CD14-positive monocyte (primary cell): ENCODE results near the gene PPP1R1C. TPM values are rescaled to one million over a fixed set of nuclear protein-coding genes. Genes with fewer than 3 reads are reported as not detected.

Source experiments
- DNase-seq, 3 donors: peaks; one replicate each; pipeline ENCODE4 v3.0.0-alpha.2; 2011 to 2022
- H2AFZ ChIP-seq: 2 replicates; pipeline ENCODE4 v1.6.0; 2012; ENCODE audit warnings: mild to moderate bottlenecking, low read depth, low read length, inconsistent platforms; ENCODE audit not compliant: insufficient read depth, poor library complexity, severe bottlenecking
- H3K27ac ChIP-seq, 2 donors: 1 replicate in 1 of 2; 2 replicates in 1 of 2; pipeline ENCODE4 v1.5.1; 2012 to 2013; ENCODE audit warnings: low read length in 2 of 2, control low read depth in 1 of 2, inconsistent platforms in 1 of 2, low read depth in 1 of 2, mild to moderate bottlenecking in 1 of 2
- H3K27me3 ChIP-seq, 2 donors: one replicate each; pipeline versions ENCODE4 v1.6.0 to v1.6.1; 2011 to 2013; ENCODE audit warnings: low read length in 2 of 2; ENCODE audit not compliant: control insufficient read depth in 2 of 2, insufficient read depth in 2 of 2
- H3K36me3 ChIP-seq, 2 donors: replicated peaks in 1 of 2; 1 replicate in 1 of 2; 2 replicates in 1 of 2; pipeline versions ENCODE4 v1.5.1 to v1.6.1; 2012 to 2013; ENCODE audit warnings: low read length in 2 of 2, control low read depth in 1 of 2, inconsistent platforms in 1 of 2, mild to moderate bottlenecking in 1 of 2; ENCODE audit not compliant: insufficient read depth in 2 of 2, control insufficient read depth in 1 of 2
- H3K4me1 ChIP-seq, 2 donors: 1 replicate in 1 of 2; 2 replicates in 1 of 2; pipeline versions ENCODE4 v1.5.1 to v1.6.1; 2012 to 2013; ENCODE audit warnings: low read length in 2 of 2, control low read depth in 1 of 2, inconsistent platforms in 1 of 2, mild to moderate bottlenecking in 1 of 2, moderate library complexity in 1 of 2; ENCODE audit not compliant: insufficient read depth in 2 of 2, control insufficient read depth in 1 of 2
- H3K4me2 ChIP-seq: replicated peaks from 2 replicates; pipeline ENCODE3; 2012; ENCODE audit warnings: low read length, moderate library complexity, mild to moderate bottlenecking; ENCODE audit not compliant: poor library complexity, severe bottlenecking; ENCODE audit errors: extremely low read depth
- H3K4me3 ChIP-seq, 3 experiments: fragments of 200-600 bp in 1 of 3; sonication (generic) in 1 of 3; replicated peaks in 1 of 3; 1 replicate in 2 of 3; 2 replicates in 1 of 3; pipeline ENCODE4 v1.5.1; 2011 to 2013; ENCODE audit warnings: low read length in 3 of 3, mild to moderate bottlenecking in 3 of 3, control low read depth in 2 of 3, low read depth in 2 of 3, inconsistent platforms in 1 of 3, moderate library complexity in 1 of 3
- H3K79me2 ChIP-seq: 2 replicates; pipeline ENCODE4 v1.6.0; 2012; ENCODE audit warnings: mild to moderate bottlenecking, control low read depth, inconsistent platforms, low read length, moderate library complexity; ENCODE audit not compliant: insufficient read depth
- H3K9ac ChIP-seq: 2 replicates; pipeline ENCODE4 v1.6.0; 2017; ENCODE audit warnings: low read length, mild to moderate bottlenecking; ENCODE audit not compliant: insufficient read depth, poor library complexity, severe bottlenecking
- H3K9me3 ChIP-seq, 2 donors: replicated peaks in 1 of 2; 1 replicate in 1 of 2; 2 replicates in 1 of 2; pipeline versions ENCODE4 v1.5.1 to v1.6.1; 2012 to 2013; ENCODE audit warnings: low read length in 2 of 2, control low read depth in 1 of 2; ENCODE audit not compliant: control insufficient read depth in 1 of 2, insufficient read depth in 1 of 2
- H4K20me1 ChIP-seq: 2 replicates; pipeline ENCODE4 v1.6.0; 2012; ENCODE audit warnings: mild to moderate bottlenecking, low read length, control low read depth, moderate library complexity; ENCODE audit not compliant: insufficient read depth
- H3K27ac Mint-ChIP-seq, 7 donors: one replicate each; pipeline ENCODE4 v1.8.0; 2020; ENCODE audit warnings: mild to moderate bottlenecking in 7 of 7, mixed read lengths in 7 of 7, moderate library complexity in 6 of 7, inconsistent platforms in 2 of 7
- H3K27me3 Mint-ChIP-seq, 3 donors: one replicate each; pipeline ENCODE4 v1.8.0; 2021 to 2022; ENCODE audit warnings: low read depth in 3 of 3, mild to moderate bottlenecking in 3 of 3, mixed read lengths in 3 of 3, moderate library complexity in 3 of 3, inconsistent platforms in 1 of 3
- H3K36me3 Mint-ChIP-seq, 2 donors: one replicate each; pipeline ENCODE4 v1.8.0; 2020; ENCODE audit warnings: mixed read lengths in 2 of 2, inconsistent platforms in 1 of 2, mild to moderate bottlenecking in 1 of 2
- H3K4me1 Mint-ChIP-seq: one replicate; pipeline ENCODE4 v1.8.0; 2020; ENCODE audit warnings: mild to moderate bottlenecking, mixed read lengths
- H3K4me3 Mint-ChIP-seq, 2 donors: one replicate each; pipeline ENCODE4 v1.8.0; 2020; ENCODE audit warnings: mild to moderate bottlenecking in 2 of 2, mixed read lengths in 2 of 2, moderate library complexity in 1 of 2
- H3K9me3 Mint-ChIP-seq, 7 donors: one replicate each; pipeline ENCODE4 v1.8.0; 2020 to 2022; ENCODE audit warnings: mixed read lengths in 7 of 7, mild to moderate bottlenecking in 6 of 7, moderate library complexity in 6 of 7, inconsistent platforms in 2 of 7
- WGBS: methylation state at CpG from one replicate; pipeline ENCODE4 v1.1.5; 2013; ENCODE audit warnings: missing lambda C conversion rate; ENCODE audit not compliant: insufficient coverage; 5-methylcytosine and 5-hydroxymethylcytosine counted together
- intact Hi-C, 2 donors: fragments of 100-400 bp; cut with micrococcal nuclease; formaldehyde crosslinking; loops; one replicate each; pipeline versions ENCODE4 v1.15.0 to v1.15.1; 2023
- polyA plus RNA-seq, 3 donors: library from polyadenylated mRNA; depleted of rRNA in 1 of 3; unstranded in 2 of 3; stranded (reverse) in 1 of 3; fragments of 300-500 nt in 2 of 3; fragments of >200 nt in 1 of 3; fragmentation: Illumina TruSeq in 2 of 3; gene quantifications; 1 replicate in 2 of 3; 2 replicates in 1 of 3; pipeline ENCODE4 v1.2.3, GENCODE V29; 2012 to 2021
- TF ChIP-seq, protein P1 (sequence below): fragments of 200-600 bp; IDR thresholded peaks from one replicate; pipeline ENCODE4 v1.8.0; 2022; ENCODE audit warnings: antibody characterized with exemption, mild to moderate bottlenecking

The PPP1R1C gene
- polyA plus RNA-seq, 3 donors, result not detected

DNA sequence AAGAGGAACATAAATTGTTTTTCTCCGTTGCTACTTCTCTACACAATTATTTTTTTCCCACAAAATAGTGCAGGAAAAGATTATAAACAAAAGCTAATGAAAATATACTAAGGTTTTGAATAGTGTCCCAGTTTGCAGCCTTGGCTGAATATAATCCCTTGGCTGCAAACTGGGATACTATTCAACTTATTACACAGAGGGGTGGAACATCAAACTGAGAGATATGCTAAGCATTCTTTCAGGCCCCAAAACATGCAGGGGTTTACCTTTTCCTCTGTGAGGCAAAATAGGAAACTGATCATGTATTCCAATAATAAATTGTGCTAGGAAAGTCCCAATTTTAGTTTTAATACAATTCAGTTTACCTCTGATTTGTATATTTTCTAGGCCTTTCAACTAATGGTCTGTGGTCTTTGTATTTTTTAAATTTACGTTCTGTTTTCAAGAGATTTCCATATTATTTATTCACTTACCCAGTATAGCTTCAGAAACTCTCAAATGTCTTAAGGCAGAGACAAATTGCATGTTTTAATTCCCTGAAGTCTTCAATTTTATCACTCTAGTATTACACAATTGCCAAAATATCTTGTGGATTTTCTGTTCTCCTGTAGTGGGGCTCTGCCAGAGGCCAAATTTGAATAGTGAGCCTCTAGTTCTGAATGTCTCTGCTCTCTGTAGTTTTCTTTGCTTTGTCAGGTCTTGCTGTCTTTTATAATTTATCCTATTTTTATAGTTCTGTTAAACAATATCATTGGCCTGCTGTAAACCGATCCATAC lies 63.9 kb downstream of the PPP1R1C start:
- Mint-ChIP-seq H3K9me3 (no peaks in the 10 kb centered on the region), H3K4me3 (no peak overlapping the region), H3K27me3 (peaks cover 0 to 5% (median 1%) of the 10 kb centered on the region in 3 donors), H3K36me3 (no peaks in the 10 kb centered on the region), H3K4me1 (no peaks in the 10 kb centered on the region), H3K27ac (no peak overlapping the region)
- Histone ChIP-seq H3K9me3 (no peaks in the 10 kb centered on the region), H3K4me3 (no peak overlapping the region), H3K27ac (no peak overlapping the region), H3K79me2 (no peaks in the 10 kb centered on the region), H3K27me3 (no peaks in the 10 kb centered on the region), H3K9ac (no peak overlapping the region), H3K4me2 (no peak overlapping the region), H3K36me3 (no peaks in the 10 kb centered on the region), H3K4me1 (no peaks in the 10 kb centered on the region), H4K20me1 (no peaks in the 10 kb centered on the region), H2AFZ (no peak overlapping the region)
- DNase-seq, result no peak
- intact Hi-C loops, result no loop called here
- no CpG with 5 or more reads among the region's 3 CpGs for WGBS
- TF ChIP-seq, protein P1, sequence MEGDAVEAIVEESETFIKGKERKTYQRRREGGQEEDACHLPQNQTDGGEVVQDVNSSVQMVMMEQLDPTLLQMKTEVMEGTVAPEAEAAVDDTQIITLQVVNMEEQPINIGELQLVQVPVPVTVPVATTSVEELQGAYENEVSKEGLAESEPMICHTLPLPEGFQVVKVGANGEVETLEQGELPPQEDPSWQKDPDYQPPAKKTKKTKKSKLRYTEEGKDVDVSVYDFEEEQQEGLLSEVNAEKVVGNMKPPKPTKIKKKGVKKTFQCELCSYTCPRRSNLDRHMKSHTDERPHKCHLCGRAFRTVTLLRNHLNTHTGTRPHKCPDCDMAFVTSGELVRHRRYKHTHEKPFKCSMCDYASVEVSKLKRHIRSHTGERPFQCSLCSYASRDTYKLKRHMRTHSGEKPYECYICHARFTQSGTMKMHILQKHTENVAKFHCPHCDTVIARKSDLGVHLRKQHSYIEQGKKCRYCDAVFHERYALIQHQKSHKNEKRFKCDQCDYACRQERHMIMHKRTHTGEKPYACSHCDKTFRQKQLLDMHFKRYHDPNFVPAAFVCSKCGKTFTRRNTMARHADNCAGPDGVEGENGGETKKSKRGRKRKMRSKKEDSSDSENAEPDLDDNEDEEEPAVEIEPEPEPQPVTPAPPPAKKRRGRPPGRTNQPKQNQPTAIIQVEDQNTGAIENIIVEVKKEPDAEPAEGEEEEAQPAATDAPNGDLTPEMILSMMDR, result no peak

DNA sequence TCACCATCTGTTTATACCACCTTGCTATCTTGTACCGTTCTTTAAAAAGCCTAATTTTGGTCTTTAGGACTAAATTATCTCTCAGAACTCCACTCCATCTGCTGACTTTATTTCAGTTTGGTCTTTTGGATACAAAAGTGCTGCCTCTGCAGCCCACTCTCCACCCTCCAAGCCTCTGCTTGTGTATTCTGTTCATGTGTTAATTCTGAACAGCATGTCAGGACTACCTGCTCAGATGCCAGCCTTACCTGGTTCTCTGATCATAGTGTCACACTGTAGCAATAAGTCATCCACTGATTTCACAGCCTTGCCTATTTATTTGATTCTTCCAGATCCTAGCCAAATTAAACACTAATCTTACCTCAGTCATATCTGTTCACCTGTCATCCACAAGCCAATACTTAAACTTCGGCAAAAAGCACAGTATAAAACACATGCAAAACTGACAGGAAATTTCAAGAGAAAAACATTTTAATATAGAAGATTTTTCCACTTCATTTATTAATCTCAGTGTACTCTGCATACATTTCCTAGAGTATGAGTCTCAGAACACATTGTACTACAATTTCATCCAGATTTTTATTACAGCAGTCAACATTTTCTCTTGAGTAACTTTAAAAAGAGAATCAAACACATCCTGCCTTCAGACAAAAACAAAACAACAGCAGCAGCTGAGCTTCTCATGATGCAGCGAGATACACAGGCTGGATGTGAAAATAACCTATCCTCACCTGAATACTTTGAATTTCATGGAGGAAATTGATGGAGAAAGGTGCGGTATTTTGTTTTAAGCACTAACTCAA lies 64.9 kb downstream of the PPP1R1C start:
- no peak overlapping the region for H3K27ac ChIP-seq
- H3K36me3 ChIP-seq, result no peaks in the 10 kb centered on the region
- Mint-ChIP-seq H3K36me3 (no peaks in the 10 kb centered on the region), H3K9me3 (no peaks in the 10 kb centered on the region), H3K4me3 (no peak overlapping the region), H3K27me3 (peaks cover 0 to 5% (median 1%) of the 10 kb centered on the region in 3 donors), H3K4me1 (no peaks in the 10 kb centered on the region), H3K27ac (no peak overlapping the region)
- H3K4me2 ChIP-seq, result no peak overlapping the region
- no peak for DNase-seq
- no peaks in the 10 kb centered on the region for H4K20me1 ChIP-seq
- no peak overlapping the region for H2AFZ ChIP-seq
- no peaks in the 10 kb centered on the region for H3K79me2 ChIP-seq
- TF ChIP-seq, protein P1, result no peak
- no peaks in the 10 kb centered on the region for H3K27me3 ChIP-seq
- no peak overlapping the region for H3K9ac ChIP-seq
- no peaks in the 10 kb centered on the region for H3K4me1 ChIP-seq
- H3K9me3 ChIP-seq, result no peaks in the 10 kb centered on the region
- no peak overlapping the region for H3K4me3 ChIP-seq
- WGBS, result 67% methylated on average over 1 of the region's 4 CpGs
- intact Hi-C loops, result no loop called here
